Muscle layer of duodenum (tissue), 2 donors: Measurements from ENCODE around the gene JMJD7.

Source experiments
- H3K27ac ChIP-seq: one replicate; pipeline ENCODE4 v1.7.0; 2013; ENCODE audit warnings: mild to moderate bottlenecking, low read length
- H3K27me3 ChIP-seq: one replicate; pipeline ENCODE4 v1.7.0; 2013; ENCODE audit warnings: low read depth, mild to moderate bottlenecking, control low read depth, low read length
- H3K36me3 ChIP-seq, 2 donors: one replicate each; pipeline ENCODE4 v1.7.0; 2013; ENCODE audit warnings: low read length in 2 of 2, control low read depth in 1 of 2, mild to moderate bottlenecking in 1 of 2; ENCODE audit not compliant: insufficient read depth in 2 of 2, control insufficient read depth in 1 of 2
- H3K4me1 ChIP-seq, 2 donors: one replicate each; pipeline ENCODE4 v1.7.0; 2013; ENCODE audit warnings: low read length in 2 of 2, mild to moderate bottlenecking in 2 of 2, control low read depth in 1 of 2, moderate library complexity in 1 of 2; ENCODE audit not compliant: insufficient read depth in 2 of 2, control insufficient read depth in 1 of 2
- H3K4me3 ChIP-seq, 2 donors: one replicate each; pipeline ENCODE4 v1.7.0; 2013; ENCODE audit warnings: low read length in 2 of 2, low read depth in 1 of 2, mild to moderate bottlenecking in 1 of 2
- H3K9me3 ChIP-seq, 2 donors: one replicate each; pipeline ENCODE4 v1.7.0; 2013; ENCODE audit warnings: low read length in 2 of 2, control low read depth in 1 of 2, mild to moderate bottlenecking in 1 of 2; ENCODE audit not compliant: control insufficient read depth in 1 of 2
- donor health status: healthy.

Gene JMJD7

GRCh38 chr15:41881920-41882688, 54.2 kb downstream of the JMJD7 start:
- Histone ChIP-seq H3K4me3 (peak overlapping the region in 1 of 2 donors; percentile 51), H3K27me3 (no peaks in the 10 kb centered on the region), H3K36me3 (no peaks in the 10 kb centered on the region), H3K4me1 (peaks cover 0 to 7% of the 10 kb centered on the region in 2 donors), H3K9me3 (no peaks in the 10 kb centered on the region), H3K27ac (no peak overlapping the region)

GRCh38 chr15:41882689-41883483, 55.0 kb downstream of the JMJD7 start:
- H3K36me3 ChIP-seq = no peaks in the 10 kb centered on the region
- no peaks in the 10 kb centered on the region for H3K9me3 ChIP-seq
- peaks cover 0 to 7% of the 10 kb centered on the region in 2 donors for H3K4me1 ChIP-seq
- H3K27me3 ChIP-seq = no peaks in the 10 kb centered on the region
- H3K4me3 ChIP-seq = peak overlapping the region in 1 of 2 donors; percentile 51
- H3K27ac ChIP-seq = no peak overlapping the region

- Histone ChIP-seq H3K27me3 (no peaks in the 10 kb centered on the region), H3K27ac (no peak overlapping the region), H3K36me3 (no peaks in the 10 kb centered on the region), H3K9me3 (no peaks in the 10 kb centered on the region), H3K4me3 (no peak overlapping the region), H3K4me1 (peaks cover 0 to 7% of the 10 kb centered on the region in 2 donors)
Measured at GRCh38 chr15:41883484-41883825, 55.6 kb downstream of the JMJD7 start.

- peaks cover 0 to 7% of the 10 kb centered on the region in 2 donors for H3K4me1 ChIP-seq
- H3K4me3 ChIP-seq = no peak overlapping the region
- H3K27me3 ChIP-seq = no peaks in the 10 kb centered on the region
- no peak overlapping the region for H3K27ac ChIP-seq
- H3K36me3 ChIP-seq = no peaks in the 10 kb centered on the region
- H3K9me3 ChIP-seq = no peaks in the 10 kb centered on the region
Measured at GRCh38 chr15:41884458-41884857, 56.6 kb downstream of the JMJD7 start.

- H3K27ac ChIP-seq = no peak overlapping the region
- H3K36me3 ChIP-seq = no peaks in the 10 kb centered on the region
- H3K27me3 ChIP-seq = no peaks in the 10 kb centered on the region
- H3K9me3 ChIP-seq = no peaks in the 10 kb centered on the region
- H3K4me3 ChIP-seq = no peak overlapping the region
- H3K4me1 ChIP-seq = peaks cover 0 to 7% of the 10 kb centered on the region in 2 donors
Measured at GRCh38 chr15:41885321-41885720, 57.4 kb downstream of the JMJD7 start.

GRCh38 chr15:41885841-41886240, 57.9 kb downstream of the JMJD7 start:
- Histone ChIP-seq H3K27ac (no peak overlapping the region), H3K36me3 (no peaks in the 10 kb centered on the region), H3K27me3 (no peaks in the 10 kb centered on the region), H3K9me3 (no peaks in the 10 kb centered on the region), H3K4me1 (peaks cover 0 to 7% of the 10 kb centered on the region in 2 donors), H3K4me3 (no peak overlapping the region)

GRCh38 chr15:41886741-41887140, 58.8 kb downstream of the JMJD7 start:
- H3K4me1 ChIP-seq = peaks cover 0 to 7% of the 10 kb centered on the region in 2 donors

GRCh38 chr15:41887161-41887560, 59.3 kb downstream of the JMJD7 start:
- Histone ChIP-seq H3K27me3 (no peaks in the 10 kb centered on the region), H3K27ac (no peak overlapping the region), H3K4me3 (no peak overlapping the region), H3K9me3 (no peaks in the 10 kb centered on the region), H3K4me1 (peaks cover 0 to 8% of the 10 kb centered on the region in 2 donors), H3K36me3 (no peaks in the 10 kb centered on the region)

More at GRCh38 chr15:41886741-41887140, 58.8 kb downstream of the JMJD7 start:
- no peaks in the 10 kb centered on the region for H3K9me3 ChIP-seq
- H3K4me3 ChIP-seq = no peak overlapping the region
- H3K36me3 ChIP-seq = no peaks in the 10 kb centered on the region
- H3K27ac ChIP-seq = no peak overlapping the region
- H3K27me3 ChIP-seq = no peaks in the 10 kb centered on the region
